ENCODE measurements around the gene ADGRG3.

GRCh38 chr16:57628008-57628781 is 39.9 kb upstream of the ADGRG3 start, which contains the start of gene ADGRG1:
- TF ChIP-seq ZFP30 (CRISPR knock-in tag; IDR thresholded peaks at IDR 0.05) (no peak), ZNF70 (CRISPR knock-in tag; IDR thresholded peaks at IDR 0.05) (no peak), TOX (CRISPR knock-in tag; IDR thresholded peaks at IDR 0.05; ENCODE audit: borderline replicate concordance) (no peak), CSRNP3 (CRISPR knock-in tag; IDR thresholded peaks at IDR 0.05) (no peak), PATZ1 (CRISPR knock-in tag; IDR thresholded peaks at IDR 0.05; ENCODE audit: borderline replicate concordance) (no peak), OSR1 (CRISPR knock-in tag; IDR thresholded peaks at IDR 0.05) (no peak), CREB5 (CRISPR knock-in tag; IDR thresholded peaks at IDR 0.05; ENCODE audit: low read depth) (no peak)
